HCT116 (cell line): ENCODE results near the gene SPTBN4.
A peak's percentile ranks its signal among the peaks of the same experiment; 100 is the strongest.

Experiments
- CEBPB ChIP-seq: IDR thresholded peaks from 2 replicates; pipeline ENCODE4 v1.6.1; 2012; ENCODE audit warnings: low read depth
- EZH2 ChIP-seq: fragments of 200-600 bp; sonication (generic); IDR thresholded peaks from 2 replicates; pipeline ENCODE4 v1.6.1; 2017; ENCODE audit warnings: antibody characterized with exemption, mixed run types
- EZH2phosphoT487 ChIP-seq: fragments of 200-600 bp; IDR thresholded peaks from 2 replicates; pipeline ENCODE4 v1.6.1; 2018; ENCODE audit warnings: antibody characterized with exemption, borderline replicate concordance
- JUND ChIP-seq: IDR thresholded peaks from 2 replicates; pipeline ENCODE4 v1.6.1; 2012
- POLR2A ChIP-seq: IDR thresholded peaks from 2 replicates; pipeline ENCODE4 v1.7.0; 2011; ENCODE audit warnings: borderline replicate concordance; ENCODE audit not compliant: insufficient read depth, insufficient read length; ENCODE audit errors: extremely low read depth
- POLR2AphosphoS5 ChIP-seq: IDR thresholded peaks from 2 replicates; pipeline ENCODE4 v1.6.1; 2011; ENCODE audit warnings: mild to moderate bottlenecking, low read depth, low read length, moderate library complexity
- RAD21 ChIP-seq: IDR thresholded peaks from 2 replicates; pipeline ENCODE4 v1.6.1; 2012; ENCODE audit warnings: low read depth, mild to moderate bottlenecking
- REST ChIP-seq: IDR thresholded peaks from 2 replicates; pipeline ENCODE4 v1.6.1; 2012; ENCODE audit warnings: low read depth
- SP1 ChIP-seq: IDR thresholded peaks from 2 replicates; pipeline ENCODE4 v1.6.1; 2012; ENCODE audit warnings: low read depth
- YY1 ChIP-seq: IDR thresholded peaks from 2 replicates; pipeline ENCODE4 v1.6.1; 2011; ENCODE audit warnings: low read length, low read depth, moderate library complexity, mild to moderate bottlenecking; ENCODE audit not compliant: insufficient replicate concordance; ENCODE audit errors: extremely low read depth
- ZNF274 ChIP-seq: fragments of 200-500 bp; sonication (Bioruptor generic); IDR thresholded peaks from 2 replicates; pipeline ENCODE4 v1.6.1; 2014; ENCODE audit warnings: mild to moderate bottlenecking, low read depth, low read length, inconsistent platforms
- TF ChIP-seq, protein P1 (sequence below), 3 experiments: fragments of 200-600 bp in 1 of 3; sonication (generic) in 1 of 3; IDR thresholded peaks in 2 of 3; conservative IDR thresholded peaks in 1 of 3; 2 replicates each; pipeline ENCODE4 v1.5.1; 2012 to 2017; ENCODE audit warnings: low read depth in 2 of 3, low read length in 2 of 3, antibody characterized with exemption in 1 of 3, borderline replicate concordance in 1 of 3, control low read depth in 1 of 3, mild to moderate bottlenecking in 1 of 3, mixed read lengths in 1 of 3, mixed run types in 1 of 3, moderate library complexity in 1 of 3; ENCODE audit not compliant: insufficient read depth in 1 of 3
- TF ChIP-seq, protein P2 (sequence below): IDR thresholded peaks from 2 replicates; pipeline ENCODE4 v1.6.1; 2012
- TF ChIP-seq, protein P3 (sequence below): IDR thresholded peaks from 2 replicates; pipeline ENCODE4 v1.6.1; 2012

GRCh38 chr19:40502647-40503319 is 36.0 kb downstream of the SPTBN4 start:
- TF ChIP-seq RAD21 (peak; percentile 32; the same call in 1 of the 2 replicates), YY1 (no peak), JUND (no peak), POLR2A (no peak), ZNF274 (no peak), EZH2phosphoT487 (no peak), EZH2 (no peak), POLR2AphosphoS5 (no peak), REST (no peak), CEBPB (no peak), SP1 (no peak)
- TF ChIP-seq, protein P1, sequence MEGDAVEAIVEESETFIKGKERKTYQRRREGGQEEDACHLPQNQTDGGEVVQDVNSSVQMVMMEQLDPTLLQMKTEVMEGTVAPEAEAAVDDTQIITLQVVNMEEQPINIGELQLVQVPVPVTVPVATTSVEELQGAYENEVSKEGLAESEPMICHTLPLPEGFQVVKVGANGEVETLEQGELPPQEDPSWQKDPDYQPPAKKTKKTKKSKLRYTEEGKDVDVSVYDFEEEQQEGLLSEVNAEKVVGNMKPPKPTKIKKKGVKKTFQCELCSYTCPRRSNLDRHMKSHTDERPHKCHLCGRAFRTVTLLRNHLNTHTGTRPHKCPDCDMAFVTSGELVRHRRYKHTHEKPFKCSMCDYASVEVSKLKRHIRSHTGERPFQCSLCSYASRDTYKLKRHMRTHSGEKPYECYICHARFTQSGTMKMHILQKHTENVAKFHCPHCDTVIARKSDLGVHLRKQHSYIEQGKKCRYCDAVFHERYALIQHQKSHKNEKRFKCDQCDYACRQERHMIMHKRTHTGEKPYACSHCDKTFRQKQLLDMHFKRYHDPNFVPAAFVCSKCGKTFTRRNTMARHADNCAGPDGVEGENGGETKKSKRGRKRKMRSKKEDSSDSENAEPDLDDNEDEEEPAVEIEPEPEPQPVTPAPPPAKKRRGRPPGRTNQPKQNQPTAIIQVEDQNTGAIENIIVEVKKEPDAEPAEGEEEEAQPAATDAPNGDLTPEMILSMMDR (IDR thresholded peaks at IDR 0.05 in 2 of 3, conservative IDR thresholded peaks at IDR 0.05 in 1 of 3; ENCODE audit: borderline replicate concordance in 1 of 3, insufficient read depth in 1 of 3, low read depth in 2 of 3, low read length in 2 of 3): peak; percentile 15 to 51 (median 51); a peak in 4 of 6 replicates
- TF ChIP-seq, protein P2, sequence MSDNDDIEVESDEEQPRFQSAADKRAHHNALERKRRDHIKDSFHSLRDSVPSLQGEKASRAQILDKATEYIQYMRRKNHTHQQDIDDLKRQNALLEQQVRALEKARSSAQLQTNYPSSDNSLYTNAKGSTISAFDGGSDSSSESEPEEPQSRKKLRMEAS: no peak
- TF ChIP-seq, protein P3, sequence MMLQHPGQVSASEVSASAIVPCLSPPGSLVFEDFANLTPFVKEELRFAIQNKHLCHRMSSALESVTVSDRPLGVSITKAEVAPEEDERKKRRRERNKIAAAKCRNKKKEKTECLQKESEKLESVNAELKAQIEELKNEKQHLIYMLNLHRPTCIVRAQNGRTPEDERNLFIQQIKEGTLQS: no peak
